GM21515 (cell line): ENCODE data around the gene ZNF419.

Experiments
- ATAC-seq: cut with Tn5 transposase; IDR thresholded peaks from one replicate; pipeline ENCODE4 v1.9.1; 2021; ENCODE audit not compliant: unreplicated experiment

Gene ZNF419

DNA sequence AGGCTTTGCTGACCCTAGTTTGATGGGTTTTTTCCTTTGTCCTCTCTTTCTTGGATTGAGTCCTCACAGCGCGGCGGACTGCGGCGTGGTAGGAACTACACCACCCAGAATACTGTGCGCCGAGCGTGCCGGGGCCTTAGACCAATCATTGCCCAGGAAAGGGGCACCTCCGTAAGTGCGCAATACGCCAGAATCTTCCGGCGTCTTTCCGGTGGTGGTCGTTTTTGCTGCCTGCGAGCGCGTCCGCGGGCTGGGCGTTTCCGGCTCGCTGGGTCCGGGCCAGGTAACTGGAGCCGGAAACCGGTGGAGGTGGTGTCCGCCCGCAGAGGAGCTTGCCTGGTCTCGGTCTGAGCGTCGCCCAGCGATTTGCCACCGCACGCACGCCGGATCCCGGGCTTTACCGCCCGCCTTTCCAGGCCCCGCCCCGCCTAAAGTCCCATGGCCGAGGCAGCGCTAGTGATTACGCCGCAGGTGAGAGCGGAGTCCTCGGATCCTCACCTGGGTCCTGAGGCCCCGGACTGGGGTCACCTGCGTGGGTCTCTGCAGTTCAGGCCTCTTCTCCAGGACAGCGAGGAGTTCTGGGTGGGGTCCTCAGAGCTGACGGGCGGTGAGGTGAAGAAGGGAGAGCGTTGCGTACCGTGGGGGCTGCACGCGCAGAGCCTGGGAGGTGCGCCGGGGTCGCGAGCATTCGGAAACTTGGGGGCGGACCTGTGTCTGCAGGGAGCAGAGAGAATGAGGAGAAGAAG is 39.8 kb downstream of the ZNF419 start, which contains the start of gene ZNF549:
Gene ZNF549, plus strand, starts transcription at position 221 of the 746 bp plus-strand sequence. Its CDS starts 218 bp downstream, at position 439.
- peak; percentile 96 for ATAC-seq

GRCh38 chr19:57537953-57538547 is 50.5 kb downstream of the ZNF419 start:
- no peak for ATAC-seq
